A673 (cell line): ENCODE data around the gene CERS6. TPM values are rescaled to one million over a fixed set of nuclear protein-coding genes. Genes with fewer than 3 reads are reported as not detected.

ENCODE experiments used
- BruUV-seq: library from RNA; stranded (reverse); fragments of 400-500 nt; replicated peaks from 2 replicates; lab custom pipeline; 2021; lab: Mats Ljungman, UMichigan
- CTCF ChIA-PET: fragments of 300-600 bp; sonication (Branson Sonifier 250); formaldehyde crosslinking; loops from one replicate; lab custom pipeline; 2022; ENCODE audit warnings: antibody characterized with exemption; lab: Charles Lee
- POLR2A ChIA-PET: fragments of 300-600 bp; sonication (Branson Sonifier 250); formaldehyde crosslinking; loops from one replicate; lab custom pipeline; 2022; ENCODE audit warnings: antibody characterized with exemption; ENCODE audit not compliant: low non-redundant PET; lab: Charles Lee
- DNase-seq: peaks from one replicate; pipeline ENCODE4 v3.0.0-alpha.2; 2015; ENCODE audit warnings: low spot score
- H3K27ac ChIP-seq: fragments of 200-600 bp; sonication (generic); 2 replicates; pipeline ENCODE4 v1.5.1; 2016; ENCODE audit warnings: mixed run types, low read depth, mild to moderate bottlenecking, mixed read lengths, antibody characterized with exemption, low read length; ENCODE audit not compliant: poor library complexity, severe bottlenecking
- H3K27me3 ChIP-seq: fragments of 200-600 bp; sonication (generic); replicated peaks from 2 replicates; pipeline ENCODE4 v1.6.1; 2017; ENCODE audit warnings: mixed run types, low read depth, mild to moderate bottlenecking, mixed read lengths, antibody characterized with exemption, low read length; ENCODE audit not compliant: insufficient read depth, poor library complexity
- H3K36me3 ChIP-seq: fragments of 200-600 bp; sonication (generic); 2 replicates; pipeline ENCODE4 v1.6.1; 2016; ENCODE audit warnings: mixed run types, mild to moderate bottlenecking, mixed read lengths, antibody characterized with exemption, low read length; ENCODE audit not compliant: insufficient read depth, poor library complexity, severe bottlenecking
- H3K4me1 ChIP-seq: fragments of 200-600 bp; sonication (generic); 2 replicates; pipeline ENCODE4 v1.6.1; 2017; ENCODE audit warnings: mixed run types, mild to moderate bottlenecking, mixed read lengths, antibody characterized with exemption, low read length; ENCODE audit not compliant: insufficient read depth, poor library complexity, severe bottlenecking
- H3K4me3 ChIP-seq: fragments of 200-600 bp; sonication (generic); 2 replicates; pipeline ENCODE4 v1.5.1; 2016; ENCODE audit warnings: low read depth, mixed run types, mild to moderate bottlenecking, mixed read lengths, low read length; ENCODE audit not compliant: poor library complexity, severe bottlenecking
- H3K9me3 ChIP-seq: fragments of 200-600 bp; sonication (generic); 2 replicates; pipeline ENCODE4 v1.6.1; 2016; ENCODE audit warnings: mixed run types, low read depth, mild to moderate bottlenecking, mixed read lengths, antibody characterized with exemption, low read length; ENCODE audit not compliant: poor library complexity, severe bottlenecking
- EZH2 ChIP-seq: fragments of 200-600 bp; sonication (generic); IDR thresholded peaks from 2 replicates; pipeline ENCODE4 v1.6.1; 2017; ENCODE audit warnings: borderline replicate concordance, low read depth, mild to moderate bottlenecking, mixed read lengths, antibody characterized with exemption, low read length; ENCODE audit not compliant: poor library complexity, severe bottlenecking
- intact Hi-C: fragments of 100-400 bp; cut with micrococcal nuclease; formaldehyde crosslinking; loops from one replicate; pipeline ENCODE4 v1.10.0; 2022; ENCODE audit not compliant: unreplicated experiment
- total RNA-seq: library from RNA; stranded (reverse); gene quantifications from 2 replicates; pipeline ENCODE4 v1.2.3, GENCODE V29; 2021
- TF ChIP-seq, protein P1 (sequence below): fragments of 300-800, 200-600 bp; sonication (generic); conservative IDR thresholded peaks from 2 replicates; pipeline ENCODE4 v1.5.1; 2017; ENCODE audit warnings: low read depth, mild to moderate bottlenecking, antibody characterized with exemption, low read length, moderate library complexity, mixed read lengths

CERS6 gene
- total RNA-seq, 1 experiment from 2014 or later = 12.4 TPM

DNA sequence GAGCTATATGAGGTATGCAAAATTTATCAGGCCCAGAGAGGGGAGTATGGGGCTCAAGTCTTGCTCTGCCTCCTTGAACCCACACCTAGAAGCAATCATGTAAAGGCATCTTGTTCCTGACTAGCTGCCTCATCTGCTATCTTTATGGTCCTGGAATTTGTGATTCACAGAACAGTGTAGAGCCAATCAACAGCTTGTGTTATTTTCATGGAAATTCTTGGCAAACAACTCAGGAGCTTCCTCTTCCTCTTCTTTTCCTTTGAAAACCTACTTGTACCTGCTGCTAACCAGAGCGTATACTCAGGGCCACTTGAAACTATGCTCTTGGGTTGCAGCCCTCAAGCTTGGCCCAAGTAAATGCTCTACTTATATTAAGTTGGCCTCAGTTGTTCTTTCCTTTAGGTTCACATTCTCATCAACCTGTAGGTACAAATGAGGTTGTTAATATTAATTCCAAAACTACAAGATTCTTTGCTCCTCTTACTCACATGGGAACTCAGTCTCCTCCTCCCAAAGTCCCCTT lies 342.9 kb downstream of the CERS6 start:
- Histone ChIP-seq H3K9me3 (no peaks in the 10 kb centered on the region), H3K27me3 (no peaks in the 10 kb centered on the region), H3K36me3 (no peaks in the 10 kb centered on the region), H3K4me1 (peaks cover 16% of the 10 kb centered on the region), H3K4me3 (no peak overlapping the region), H3K27ac (no peak overlapping the region)
- no peak for TF ChIP-seq EZH2
- TF ChIP-seq, protein P1, sequence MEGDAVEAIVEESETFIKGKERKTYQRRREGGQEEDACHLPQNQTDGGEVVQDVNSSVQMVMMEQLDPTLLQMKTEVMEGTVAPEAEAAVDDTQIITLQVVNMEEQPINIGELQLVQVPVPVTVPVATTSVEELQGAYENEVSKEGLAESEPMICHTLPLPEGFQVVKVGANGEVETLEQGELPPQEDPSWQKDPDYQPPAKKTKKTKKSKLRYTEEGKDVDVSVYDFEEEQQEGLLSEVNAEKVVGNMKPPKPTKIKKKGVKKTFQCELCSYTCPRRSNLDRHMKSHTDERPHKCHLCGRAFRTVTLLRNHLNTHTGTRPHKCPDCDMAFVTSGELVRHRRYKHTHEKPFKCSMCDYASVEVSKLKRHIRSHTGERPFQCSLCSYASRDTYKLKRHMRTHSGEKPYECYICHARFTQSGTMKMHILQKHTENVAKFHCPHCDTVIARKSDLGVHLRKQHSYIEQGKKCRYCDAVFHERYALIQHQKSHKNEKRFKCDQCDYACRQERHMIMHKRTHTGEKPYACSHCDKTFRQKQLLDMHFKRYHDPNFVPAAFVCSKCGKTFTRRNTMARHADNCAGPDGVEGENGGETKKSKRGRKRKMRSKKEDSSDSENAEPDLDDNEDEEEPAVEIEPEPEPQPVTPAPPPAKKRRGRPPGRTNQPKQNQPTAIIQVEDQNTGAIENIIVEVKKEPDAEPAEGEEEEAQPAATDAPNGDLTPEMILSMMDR = no peak
- DNase-seq = no peak
- CTCF ChIA-PET = no interaction called here
- POLR2A ChIA-PET = no interaction called here
- intact Hi-C loops = loop anchor here (1.0 kb wide), 1 partner anchor 443 kb away; no protein-coding TSS in a partner anchor
- BruUV-seq = no TSS peak

DNA sequence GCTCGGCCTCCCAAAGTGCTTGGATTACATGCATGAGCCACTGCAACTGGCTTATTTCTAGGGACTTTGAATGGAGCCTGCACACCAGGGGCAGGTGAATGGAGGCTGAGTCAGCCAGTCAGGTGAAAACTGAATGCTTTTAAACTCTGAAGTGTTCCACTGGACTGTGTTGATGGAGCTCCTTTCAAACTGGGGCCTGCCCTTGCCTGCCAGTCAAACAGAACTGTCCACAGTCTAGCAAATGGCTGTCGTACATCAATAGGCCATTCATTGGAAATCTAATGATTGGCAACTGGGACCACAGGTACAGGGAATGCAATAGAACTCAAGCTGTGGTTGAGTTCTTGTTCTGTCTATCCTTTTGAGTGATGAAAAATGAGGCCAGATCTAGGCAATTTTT lies 345.4 kb downstream of the CERS6 start:
- intact Hi-C loops = no loop called here
- CTCF ChIA-PET = no interaction called here

DNA sequence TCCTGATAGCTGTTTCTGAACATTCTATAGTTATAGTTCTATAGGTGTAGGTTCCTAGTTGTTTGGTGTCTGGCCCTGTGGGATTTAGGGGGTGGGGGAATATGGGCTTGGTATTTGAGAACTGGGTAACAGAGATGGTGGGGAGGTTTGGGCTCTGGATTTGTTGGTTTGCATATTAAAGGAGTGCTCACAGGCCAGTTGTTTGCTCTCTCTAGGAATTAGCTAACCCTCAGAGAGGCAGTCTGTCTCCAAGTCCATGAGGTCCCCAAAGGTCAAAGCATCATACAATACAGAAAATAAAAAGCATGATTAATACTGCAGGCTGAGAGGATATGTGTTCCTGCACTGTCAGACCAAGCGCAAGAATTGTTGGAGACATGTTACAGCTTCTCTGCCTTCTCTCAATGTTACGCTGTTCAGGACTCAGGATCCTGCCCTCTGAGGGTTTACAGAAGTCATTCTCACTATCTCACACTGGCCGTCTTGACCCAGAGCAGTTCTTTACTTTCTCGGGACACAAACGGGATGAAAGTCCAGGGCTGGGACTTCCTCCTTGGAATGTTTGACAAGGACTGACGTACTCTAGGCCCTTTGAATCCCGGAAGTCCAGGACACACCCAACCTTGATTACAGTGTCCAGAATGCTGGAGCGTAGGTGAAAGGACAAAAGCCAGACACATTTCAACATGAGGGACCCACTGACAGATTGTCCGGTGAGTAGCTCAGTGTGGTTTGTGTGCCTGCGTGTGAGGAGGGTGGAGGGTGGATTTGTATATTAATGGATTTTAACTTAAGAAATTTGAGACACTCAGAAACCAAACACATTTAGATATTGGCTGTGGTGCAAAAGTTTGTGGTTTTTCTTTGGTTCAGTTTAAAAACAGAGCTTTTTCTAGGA lies 346.1 kb downstream of the CERS6 start, which contains the start of gene NOSTRIN:
TSS of gene NOSTRIN (plus strand) at position 677 of the 898 bp plus-strand sequence. CDS start at position 687, 10 bp downstream.
- H3K27ac ChIP-seq = no peak within 1 kb of the TSS
- intact Hi-C loops = no loop called here
- no TSS peak for BruUV-seq
- no peak within 1 kb of the TSS for H3K4me3 ChIP-seq
- no peaks in the 10 kb centered on the region for H3K36me3 ChIP-seq
- no peaks in the 10 kb centered on the region for H3K27me3 ChIP-seq
- no peaks in the 10 kb centered on the region for H3K9me3 ChIP-seq
- H3K4me1 ChIP-seq = peaks cover 16% of the 10 kb centered on the region
- TF ChIP-seq, protein P1 = no peak
- TF ChIP-seq EZH2 = no peak
- CTCF ChIA-PET = no interaction called here
- no peak for DNase-seq
- POLR2A ChIA-PET = no interaction called here

More for the DNA sequence above, 345.4 kb downstream of the CERS6 start:
- TF ChIP-seq, protein P1 = no peak
- TF ChIP-seq EZH2 = no peak
- no peak for DNase-seq
- Histone ChIP-seq H3K4me3 (no peak overlapping the region), H3K27me3 (no peaks in the 10 kb centered on the region), H3K27ac (no peak overlapping the region), H3K4me1 (peaks cover 16% of the 10 kb centered on the region), H3K36me3 (no peaks in the 10 kb centered on the region), H3K9me3 (no peaks in the 10 kb centered on the region)
- POLR2A ChIA-PET = no interaction called here
- no TSS peak for BruUV-seq
